ENCODE data around the gene GOLGA8B. TPM values are rescaled to one million over a fixed set of nuclear protein-coding genes. Genes with fewer than 3 reads are reported as not detected.

GOLGA8B gene
- total and polyA plus RNA-seq, 9 donors: 56.3 to 144 (median 86.1) TPM

- H3K27ac ChIP-seq: no peak overlapping the region
- TF ChIP-seq POLR2A (IDR thresholded peaks at IDR 0.05) (no peak), EP300 (IDR thresholded peaks at IDR 0.05) (no peak), CTCF (IDR thresholded peaks at IDR 0.05) (no peak)
- no peak for DNase-seq
- intact Hi-C loops (cut with DNase I): no loop called here
- WGBS, 3 donors: 58 to 78% (median 70%) methylated on average over 8 of the region's 8 CpGs
- H3K4me1 ChIP-seq (ENCODE audit: insufficient read depth): no peaks in the 10 kb centered on the region
- no peaks in the 10 kb centered on the region for H3K9me3 ChIP-seq
- no peak overlapping the region for H3K4me3 ChIP-seq
- no peaks in the 10 kb centered on the region for H3K27me3 ChIP-seq
- H3K36me3 ChIP-seq: no peaks in the 10 kb centered on the region
Measured at GRCh38 chr15:34603095-34603494, 19.6 kb upstream of the GOLGA8B start.

- Histone ChIP-seq H3K9me3 (no peaks in the 10 kb centered on the region), H3K27ac (no peak overlapping the region), H3K36me3 (no peaks in the 10 kb centered on the region), H3K4me3 (no peak overlapping the region), H3K27me3 (no peaks in the 10 kb centered on the region), H3K4me1 (ENCODE audit: insufficient read depth) (no peaks in the 10 kb centered on the region)
- TF ChIP-seq CTCF (IDR thresholded peaks at IDR 0.05) (no peak), EP300 (IDR thresholded peaks at IDR 0.05) (no peak), POLR2A (IDR thresholded peaks at IDR 0.05) (no peak)
- no peak for DNase-seq
- intact Hi-C loops (cut with DNase I): no loop called here
Measured at GRCh38 chr15:34600923-34601322, 17.5 kb upstream of the GOLGA8B start.

GRCh38 chr15:34598799-34599585 is 15.5 kb upstream of the GOLGA8B start:
- Histone ChIP-seq H3K9me3 (no peaks in the 10 kb centered on the region), H3K27ac (no peak overlapping the region), H3K36me3 (no peaks in the 10 kb centered on the region), H3K4me1 (ENCODE audit: insufficient read depth) (no peaks in the 10 kb centered on the region), H3K27me3 (no peaks in the 10 kb centered on the region), H3K4me3 (no peak overlapping the region)
- intact Hi-C loops (cut with DNase I): no loop called here
- DNase-seq: no peak
- 58 to 65% (median 62%) methylated on average over 2 of the region's 2 CpGs for WGBS, 3 donors
- TF ChIP-seq EP300 (IDR thresholded peaks at IDR 0.05) (no peak), POLR2A (IDR thresholded peaks at IDR 0.05) (no peak), CTCF (IDR thresholded peaks at IDR 0.05) (no peak)

GRCh38 chr15:34597316-34597715 is 13.9 kb upstream of the GOLGA8B start:
- no peak for DNase-seq

More at GRCh38 chr15:34597316-34597715, 13.9 kb upstream of the GOLGA8B start:
- Histone ChIP-seq H3K36me3 (no peaks in the 10 kb centered on the region), H3K27me3 (no peaks in the 10 kb centered on the region), H3K27ac (no peak overlapping the region), H3K4me3 (no peak overlapping the region), H3K9me3 (no peaks in the 10 kb centered on the region), H3K4me1 (ENCODE audit: insufficient read depth) (no peaks in the 10 kb centered on the region)
- no peak for TF ChIP-seq POLR2A (IDR thresholded peaks at IDR 0.05)
- no peak for TF ChIP-seq EP300 (IDR thresholded peaks at IDR 0.05)
- no peak for TF ChIP-seq CTCF (IDR thresholded peaks at IDR 0.05)
- intact Hi-C loops (cut with DNase I): no loop called here

All from ovary (tissue), 9 donors.